K562 (cell line): ENCODE measurements around the gene NFKBIA. TPM values are rescaled to one million over a fixed set of nuclear protein-coding genes. Genes with fewer than 3 reads are reported as not detected.

ENCODE experiments used
- ATAC-seq: fragments of 200-7000 bp; cut with Tn5 transposase; 3 replicates; pipeline ENCODE4 v1.9.1; 2020; ENCODE audit warnings: moderate library complexity
- BruUV-seq: library from RNA; stranded (reverse); fragments of 400-500 nt; replicated peaks from 2 replicates; lab custom pipeline; 2021; lab: Mats Ljungman, UMichigan
- CTCF ChIA-PET: fragments of 300-600 bp; formaldehyde crosslinking; extraction: SDS; loops from one replicate; lab custom pipeline; 2021; ENCODE audit warnings: low intra/inter-chr PET ratio; lab: Yijun Ruan, JAX
- POLR2A ChIA-PET: fragments of 300-600, 350-650 bp; sonication (Branson Sonifier 250); formaldehyde crosslinking; extraction: SDS; loops from one replicate; lab custom pipeline; 2021; ENCODE audit warnings: antibody characterized with exemption, inconsistent platforms; lab: Yijun Ruan, JAX
- DNase-seq, 4 experiments: peaks; one replicate each; pipeline versions ENCODE4 v3.0.0 to v3.0.0-alpha.2; 2011 to 2018; ENCODE audit warnings: low spot score in 3 of 4, mixed read lengths in 3 of 4; ENCODE audit errors: extremely low read depth in 1 of 4
- FAIRE-seq: peaks from 2 replicates; lab custom pipeline; 2011; peaks lifted over from hg19 to GRCh38; lab: Jason Lieb, UNC
- H2AFZ ChIP-seq: 2 replicates; pipeline ENCODE4 v1.6.0; 2011; ENCODE audit warnings: low read depth, low read length, control low read depth, inconsistent platforms
- H3K27ac ChIP-seq: fragments of 200-600 bp; 3 replicates; pipeline ENCODE4 v1.8.0; 2011; ENCODE audit warnings: low read depth, mild to moderate bottlenecking, control low read depth, inconsistent platforms, low read length, moderate library complexity, mixed read lengths; ENCODE audit errors: extremely low read depth
- H3K27me3 ChIP-seq, 2 experiments: fragments of 300-600 bp in 1 of 2; 2 replicates in 1 of 2; 3 replicates in 1 of 2; pipeline versions ENCODE4 v1.6.0 to v1.8.0; 2011; ENCODE audit warnings: inconsistent platforms in 2 of 2, low read length in 2 of 2, mild to moderate bottlenecking in 1 of 2, mixed read lengths in 1 of 2, moderate library complexity in 1 of 2; ENCODE audit not compliant: control insufficient read depth in 2 of 2, insufficient read depth in 2 of 2
- H3K36me3 ChIP-seq: fragments of 300-600 bp; 3 replicates; pipeline ENCODE4 v1.8.0; 2011; ENCODE audit warnings: mild to moderate bottlenecking, low read length, inconsistent platforms; ENCODE audit not compliant: control insufficient read depth, insufficient read depth
- H3K4me1 ChIP-seq, 2 experiments: fragments of 200-600 bp in 1 of 2; replicated peaks in 1 of 2; 2 replicates in 1 of 2; 3 replicates in 1 of 2; pipeline versions ENCODE4 v1.5.1 to v1.8.0; 2011; ENCODE audit warnings: inconsistent platforms in 2 of 2, low read length in 2 of 2, mild to moderate bottlenecking in 1 of 2, mixed read lengths in 1 of 2, moderate library complexity in 1 of 2; ENCODE audit not compliant: control insufficient read depth in 2 of 2, insufficient read depth in 2 of 2
- H3K4me2 ChIP-seq: 2 replicates; pipeline ENCODE4 v1.6.1; 2011; ENCODE audit warnings: low read length, control low read depth, inconsistent platforms, mixed read lengths; ENCODE audit not compliant: insufficient read depth
- H3K4me3 ChIP-seq: fragments of 200-600 bp; sonication (generic), shearing (Covaris generic); 2 replicates; pipeline ENCODE4 v1.5.1; 2016; ENCODE audit warnings: control low read depth, inconsistent platforms
- H3K79me2 ChIP-seq: fragments of 200-600 bp; 3 replicates; pipeline ENCODE4 v1.8.0; 2011; ENCODE audit warnings: low read length, inconsistent platforms; ENCODE audit not compliant: control insufficient read depth, insufficient read depth
- H3K9ac ChIP-seq, 2 experiments: 2 replicates each; pipeline versions ENCODE4 v1.6.0 to v1.6.1; 2011; ENCODE audit warnings: low read depth in 2 of 2, low read length in 2 of 2, control low read depth in 1 of 2, inconsistent platforms in 1 of 2, mild to moderate bottlenecking in 1 of 2, mixed read lengths in 1 of 2; ENCODE audit not compliant: insufficient read depth in 1 of 2
- H3K9me1 ChIP-seq: one replicate; pipeline ENCODE4 v1.6.0; 2011; ENCODE audit warnings: inconsistent platforms, mild to moderate bottlenecking, low read length, moderate library complexity; ENCODE audit not compliant: control insufficient read depth, insufficient read depth
- H3K9me3 ChIP-seq: replicated peaks from 2 replicates; pipeline ENCODE4 v1.5.1; 2011; ENCODE audit warnings: low read depth, low read length, inconsistent platforms; ENCODE audit not compliant: control insufficient read depth, insufficient read depth
- H4K20me1 ChIP-seq: replicated peaks from 2 replicates; pipeline ENCODE4 v1.6.1; 2011; ENCODE audit warnings: low read length, inconsistent platforms, mixed read lengths; ENCODE audit not compliant: control insufficient read depth, insufficient read depth
- HDAC8 ChIP-seq: fragments of 450-650 bp; IDR thresholded peaks from 2 replicates; pipeline ENCODE4 v1.6.1; 2016; ENCODE audit warnings: mild to moderate bottlenecking, missing genetic modification characterization, moderate library complexity, missing compliant biosample characterization
- MTA3 ChIP-seq: fragments of 450-650 bp; formaldehyde crosslinking; IDR thresholded peaks from 2 replicates; pipeline ENCODE4 v1.6.1; 2017; ENCODE audit warnings: mild to moderate bottlenecking, borderline replicate concordance
- POLR2A ChIP-seq: fragments of 450-650 bp; conservative IDR thresholded peaks from 2 replicates; pipeline ENCODE4 v1.6.1; 2016
- TGIF2 ChIP-seq: sonication (generic); formaldehyde crosslinking; IDR thresholded peaks from 2 replicates; pipeline ENCODE4 v1.8.1; 2022; ENCODE audit warnings: mild to moderate bottlenecking, missing genetic modification reagents, moderate library complexity
- WGBS: fragments of 100-300 bp; shearing (Covaris generic); methylation state at CpG from one replicate; pipeline ENCODE4 v1.1.6; 2016; ENCODE audit warnings: low coverage, mixed read lengths; ENCODE audit not compliant: insufficient coverage; ENCODE audit errors: missing lambda C conversion rate; 5-methylcytosine and 5-hydroxymethylcytosine counted together
- in situ Hi-C: fragments of 300-500 bp; cut with MboI; formaldehyde crosslinking; loops from 4 replicates; pipeline ENCODE4 v1.15.0; 2018; ENCODE audit warnings: inconsistent platforms, mixed read lengths
- intact Hi-C: fragments of 100-400 bp; cut with micrococcal nuclease; formaldehyde crosslinking; loops from 2 replicates; pipeline ENCODE4 v1.14.2; 2022
- polyA plus RNA-seq, 8 experiments: library from polyadenylated mRNA; depleted of rRNA in 4 of 8; stranded (reverse) in 5 of 8; unstranded in 3 of 8; fragments of >200 nt; fragmentation: Nextera tagmentation in 2 of 8; fragmentation: Illumina TruSeq in 1 of 8; extraction: Ambion mirVana in 2 of 8; extraction: Trizol in 1 of 8; gene quantifications; 2 replicates each; pipeline versions ENCODE4 v1.2.1 to v1.2.3, GENCODE V29; 2011 to 2014; ENCODE audit warnings: inconsistent platforms in 1 of 8, missing spikeins in 1 of 8
- total RNA-seq, 7 experiments: library from RNA; depleted of rRNA in 6 of 7; stranded (reverse); fragments of >200 nt in 6 of 7; fragmentation: Illumina TruSeq in 2 of 7; extraction: Trizol in 2 of 7; gene quantifications; 2 replicates each; pipeline versions ENCODE4 v1.2.1 to v1.2.3, GENCODE V29; 2011 to 2021; ENCODE audit warnings: low replicate concordance in 1 of 7
- TF ChIP-seq, protein P1 (sequence below): IDR thresholded peaks from 2 replicates; pipeline ENCODE4 v1.6.1; 2011; ENCODE audit not compliant: insufficient read length; ENCODE audit errors: extremely low read depth
- TF ChIP-seq, protein P2 (sequence below): sonication (generic); formaldehyde crosslinking; IDR thresholded peaks from 2 replicates; pipeline ENCODE4 v1.8.1; 2022; ENCODE audit warnings: missing genetic modification reagents

Gene NFKBIA
- total and polyA plus RNA-seq, 9 of the 15 experiments (the other 6 are each of a cell fraction or from before 2014, with no cell fraction given): 6.9 to 31.8 (median 18.2) TPM

DNA sequence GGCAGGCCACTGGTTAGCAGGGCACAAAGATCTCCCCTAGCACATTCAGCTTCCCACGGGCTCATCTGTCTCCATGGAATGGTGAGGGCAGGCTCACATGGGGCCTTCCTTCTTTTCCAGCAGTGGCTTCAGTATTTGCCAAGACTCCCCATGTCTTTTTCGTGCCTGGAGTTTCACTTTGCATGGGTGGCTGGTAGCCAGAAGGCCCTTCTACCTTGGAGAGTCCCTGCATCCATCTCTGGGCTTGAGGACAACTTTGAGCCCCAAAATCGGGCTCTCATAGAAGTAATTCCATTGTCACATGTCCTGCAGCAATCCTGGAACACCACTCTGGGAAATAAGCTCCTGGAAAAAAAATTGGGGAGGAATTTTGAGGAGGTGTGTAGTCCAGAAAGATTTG lies 42.1 kb downstream of the NFKBIA start:
- H3K9me1 ChIP-seq: no peaks in the 10 kb centered on the region
- no peaks in the 10 kb centered on the region; the same call in 2 of the 3 replicates for H3K79me2 ChIP-seq
- ChIA-PET CTCF (no interaction called here), POLR2A (no interaction called here)
- H3K27ac ChIP-seq: no peak overlapping the region
- H3K36me3 ChIP-seq: no peaks in the 10 kb centered on the region
- intact Hi-C loops: no loop called here
- ATAC-seq: no peak
- no peak for FAIRE-seq
- H3K9me3 ChIP-seq: no peaks in the 10 kb centered on the region
- no TSS peak for BruUV-seq
- DNase-seq: no peak
- H3K9ac ChIP-seq: no peak overlapping the region
- in situ Hi-C loops: no loop called here
- H3K27me3 ChIP-seq: no peaks in the 10 kb centered on the region; a peak in 1 of 5 replicates
- H3K4me3 ChIP-seq: no peak overlapping the region
- TF ChIP-seq, protein P1, sequence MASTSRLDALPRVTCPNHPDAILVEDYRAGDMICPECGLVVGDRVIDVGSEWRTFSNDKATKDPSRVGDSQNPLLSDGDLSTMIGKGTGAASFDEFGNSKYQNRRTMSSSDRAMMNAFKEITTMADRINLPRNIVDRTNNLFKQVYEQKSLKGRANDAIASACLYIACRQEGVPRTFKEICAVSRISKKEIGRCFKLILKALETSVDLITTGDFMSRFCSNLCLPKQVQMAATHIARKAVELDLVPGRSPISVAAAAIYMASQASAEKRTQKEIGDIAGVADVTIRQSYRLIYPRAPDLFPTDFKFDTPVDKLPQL: no peak
- TF ChIP-seq MTA3 (no peak), HDAC8 (tag) (no peak)
- H4K20me1 ChIP-seq: no peaks in the 10 kb centered on the region
- 0 out of 2 replicates have a peak overlapping the region, but pooled peaks have one; percentile 32 for H2AFZ ChIP-seq
- WGBS: 50% methylated on average over 3 of the region's 3 CpGs
- peaks cover 30 to 41% of the 10 kb centered on the region in 2 experiments for H3K4me1 ChIP-seq
- no peak overlapping the region for H3K4me2 ChIP-seq

DNA sequence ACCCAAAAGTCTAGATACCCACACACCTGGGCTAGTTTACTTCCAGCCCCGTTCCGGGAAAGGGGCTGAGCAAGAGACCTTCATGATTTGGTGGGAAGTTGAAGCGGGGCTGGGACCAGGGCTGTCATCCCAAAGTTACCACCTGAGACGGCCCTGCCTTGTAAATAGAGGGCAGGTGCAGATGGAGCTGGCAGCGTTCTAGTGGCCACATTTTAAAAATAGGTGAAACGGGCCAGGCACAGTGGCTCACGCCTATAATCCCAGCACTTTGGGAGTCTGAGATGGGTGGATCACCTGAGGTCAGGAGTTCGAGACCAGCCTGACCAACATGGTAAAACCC lies 43.4 kb downstream of the NFKBIA start:
- no peaks in the 10 kb centered on the region for H3K27me3 ChIP-seq
- no peaks in the 10 kb centered on the region for H3K9me3 ChIP-seq
- H3K36me3 ChIP-seq: no peaks in the 10 kb centered on the region
- ChIA-PET POLR2A (no interaction called here), CTCF (no interaction called here)
- H3K4me1 ChIP-seq: peaks cover 17 to 35% of the 10 kb centered on the region in 2 experiments
- 80% methylated on average over 7 of the region's 8 CpGs for WGBS
- no TSS peak for BruUV-seq
- TF ChIP-seq POLR2A: no peak
- TF ChIP-seq, protein P2, sequence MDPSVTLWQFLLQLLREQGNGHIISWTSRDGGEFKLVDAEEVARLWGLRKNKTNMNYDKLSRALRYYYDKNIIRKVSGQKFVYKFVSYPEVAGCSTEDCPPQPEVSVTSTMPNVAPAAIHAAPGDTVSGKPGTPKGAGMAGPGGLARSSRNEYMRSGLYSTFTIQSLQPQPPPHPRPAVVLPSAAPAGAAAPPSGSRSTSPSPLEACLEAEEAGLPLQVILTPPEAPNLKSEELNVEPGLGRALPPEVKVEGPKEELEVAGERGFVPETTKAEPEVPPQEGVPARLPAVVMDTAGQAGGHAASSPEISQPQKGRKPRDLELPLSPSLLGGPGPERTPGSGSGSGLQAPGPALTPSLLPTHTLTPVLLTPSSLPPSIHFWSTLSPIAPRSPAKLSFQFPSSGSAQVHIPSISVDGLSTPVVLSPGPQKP: no peak
- TF ChIP-seq TGIF2: no peak
- DNase-seq (no peak), ATAC-seq (no peak), FAIRE-seq (no peak)
- no peak overlapping the region for H2AFZ ChIP-seq
- in situ Hi-C loops (no loop called here), intact Hi-C loops (no loop called here)
- H3K9ac ChIP-seq: no peak overlapping the region
- no peaks in the 10 kb centered on the region for H3K79me2 ChIP-seq
- no peaks in the 10 kb centered on the region for H4K20me1 ChIP-seq
- H3K9me1 ChIP-seq: no peaks in the 10 kb centered on the region
- no peak overlapping the region for H3K4me3 ChIP-seq
- no peak overlapping the region for H3K4me2 ChIP-seq
- no peak overlapping the region for H3K27ac ChIP-seq
